GM12878 (cell line): ENCODE results near the gene MYOZ2.

Experiments used
- CTCF ChIP-seq, 3 experiments: IDR thresholded peaks in 2 of 3; conservative IDR thresholded peaks in 1 of 3; 2 replicates each; pipeline ENCODE4 v1.5.1; 2011; ENCODE audit warnings: low read depth in 3 of 3, low read length in 3 of 3, mild to moderate bottlenecking in 3 of 3, control low read depth in 2 of 3, moderate library complexity in 2 of 3, inconsistent platforms in 1 of 3, mixed read lengths in 1 of 3; ENCODE audit not compliant: control insufficient read depth in 2 of 3, insufficient read depth in 1 of 3; ENCODE audit errors: extremely low read depth in 1 of 3
- HCFC1 ChIP-seq: fragments of 150-350 bp; IDR thresholded peaks from 2 replicates; pipeline ENCODE4 v1.6.1; 2014; ENCODE audit warnings: low read length
- POLR2AphosphoS5 ChIP-seq: IDR thresholded peaks from 2 replicates; pipeline ENCODE4 v1.6.1; 2011; ENCODE audit warnings: mild to moderate bottlenecking, low read length, inconsistent platforms
- RAD21 ChIP-seq: IDR thresholded peaks from 2 replicates; pipeline ENCODE4 v1.6.1; 2011; ENCODE audit warnings: mild to moderate bottlenecking, low read depth, low read length, moderate library complexity; ENCODE audit not compliant: insufficient read depth
- TF ChIP-seq, protein P1 (sequence below): IDR thresholded peaks from 2 replicates; pipeline ENCODE4 v1.6.1; 2012; ENCODE audit warnings: mild to moderate bottlenecking, low read depth, low read length
- TF ChIP-seq, protein P2 (sequence below): IDR thresholded peaks from 2 replicates; pipeline ENCODE4 v1.6.1; 2012; ENCODE audit warnings: low read depth, low read length, improper control_type of control experiment
- TF ChIP-seq, protein P3 (sequence below): IDR thresholded peaks from 2 replicates; pipeline ENCODE4 v1.6.1; 2011; ENCODE audit warnings: borderline replicate concordance, low read depth, mild to moderate bottlenecking, moderate library complexity, mixed read lengths, low read length; ENCODE audit not compliant: insufficient read depth; ENCODE audit errors: extremely low read length

- TF ChIP-seq CTCF (IDR thresholded peaks at IDR 0.05 in 2 of 3, conservative IDR thresholded peaks at IDR 0.05 in 1 of 3; ENCODE audit: control insufficient read depth in 2 of 3, extremely low read depth in 1 of 3, insufficient read depth in 1 of 3, low read depth in 3 of 3, low read length in 3 of 3) (no peak), RAD21 (no peak), POLR2AphosphoS5 (no peak), HCFC1 (no peak)
- TF ChIP-seq, protein P1, sequence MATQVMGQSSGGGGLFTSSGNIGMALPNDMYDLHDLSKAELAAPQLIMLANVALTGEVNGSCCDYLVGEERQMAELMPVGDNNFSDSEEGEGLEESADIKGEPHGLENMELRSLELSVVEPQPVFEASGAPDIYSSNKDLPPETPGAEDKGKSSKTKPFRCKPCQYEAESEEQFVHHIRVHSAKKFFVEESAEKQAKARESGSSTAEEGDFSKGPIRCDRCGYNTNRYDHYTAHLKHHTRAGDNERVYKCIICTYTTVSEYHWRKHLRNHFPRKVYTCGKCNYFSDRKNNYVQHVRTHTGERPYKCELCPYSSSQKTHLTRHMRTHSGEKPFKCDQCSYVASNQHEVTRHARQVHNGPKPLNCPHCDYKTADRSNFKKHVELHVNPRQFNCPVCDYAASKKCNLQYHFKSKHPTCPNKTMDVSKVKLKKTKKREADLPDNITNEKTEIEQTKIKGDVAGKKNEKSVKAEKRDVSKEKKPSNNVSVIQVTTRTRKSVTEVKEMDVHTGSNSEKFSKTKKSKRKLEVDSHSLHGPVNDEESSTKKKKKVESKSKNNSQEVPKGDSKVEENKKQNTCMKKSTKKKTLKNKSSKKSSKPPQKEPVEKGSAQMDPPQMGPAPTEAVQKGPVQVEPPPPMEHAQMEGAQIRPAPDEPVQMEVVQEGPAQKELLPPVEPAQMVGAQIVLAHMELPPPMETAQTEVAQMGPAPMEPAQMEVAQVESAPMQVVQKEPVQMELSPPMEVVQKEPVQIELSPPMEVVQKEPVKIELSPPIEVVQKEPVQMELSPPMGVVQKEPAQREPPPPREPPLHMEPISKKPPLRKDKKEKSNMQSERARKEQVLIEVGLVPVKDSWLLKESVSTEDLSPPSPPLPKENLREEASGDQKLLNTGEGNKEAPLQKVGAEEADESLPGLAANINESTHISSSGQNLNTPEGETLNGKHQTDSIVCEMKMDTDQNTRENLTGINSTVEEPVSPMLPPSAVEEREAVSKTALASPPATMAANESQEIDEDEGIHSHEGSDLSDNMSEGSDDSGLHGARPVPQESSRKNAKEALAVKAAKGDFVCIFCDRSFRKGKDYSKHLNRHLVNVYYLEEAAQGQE, result no peak
- TF ChIP-seq, protein P2, sequence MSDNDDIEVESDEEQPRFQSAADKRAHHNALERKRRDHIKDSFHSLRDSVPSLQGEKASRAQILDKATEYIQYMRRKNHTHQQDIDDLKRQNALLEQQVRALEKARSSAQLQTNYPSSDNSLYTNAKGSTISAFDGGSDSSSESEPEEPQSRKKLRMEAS, result no peak
- TF ChIP-seq, protein P3, sequence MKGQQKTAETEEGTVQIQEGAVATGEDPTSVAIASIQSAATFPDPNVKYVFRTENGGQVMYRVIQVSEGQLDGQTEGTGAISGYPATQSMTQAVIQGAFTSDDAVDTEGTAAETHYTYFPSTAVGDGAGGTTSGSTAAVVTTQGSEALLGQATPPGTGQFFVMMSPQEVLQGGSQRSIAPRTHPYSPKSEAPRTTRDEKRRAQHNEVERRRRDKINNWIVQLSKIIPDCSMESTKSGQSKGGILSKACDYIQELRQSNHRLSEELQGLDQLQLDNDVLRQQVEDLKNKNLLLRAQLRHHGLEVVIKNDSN, result no peak
Observed at GRCh38 chr4:119132306-119132705, 3.3 kb upstream of the MYOZ2 start.
